OCI-LY7 (cell line): ENCODE data around the gene S100A4. TPM values are rescaled to one million over a fixed set of nuclear protein-coding genes. Genes with fewer than 3 reads are reported as not detected.

Experiments used
- BruUV-seq: library from RNA; stranded (reverse); fragments of 400-500 nt; replicated peaks from 2 replicates; lab custom pipeline; 2021; lab: Mats Ljungman, UMichigan
- CTCF ChIA-PET: fragments of 300-600 bp; sonication (Branson Sonifier 250); formaldehyde crosslinking; loops from one replicate; lab custom pipeline; 2022; ENCODE audit warnings: antibody characterized with exemption; ENCODE audit not compliant: unreplicated experiment; lab: Charles Lee
- POLR2A ChIA-PET: fragments of 300-600 bp; sonication (Branson Sonifier 250); formaldehyde crosslinking; loops from one replicate; lab custom pipeline; 2022; ENCODE audit warnings: antibody characterized with exemption; lab: Charles Lee
- DNase-seq: peaks from one replicate; pipeline ENCODE4 v3.0.0-alpha.2; 2015; ENCODE audit warnings: low spot score
- H2AFZ ChIP-seq: fragments of 200-600 bp; sonication (generic), shearing (Covaris generic); 2 replicates; pipeline ENCODE4 v1.6.1; 2014; ENCODE audit warnings: mild to moderate bottlenecking, antibody characterized with exemption, low read length, moderate library complexity
- H3K27ac ChIP-seq: fragments of 200-600 bp; sonication (generic); 2 replicates; pipeline ENCODE4 v1.5.1; 2014; ENCODE audit warnings: mixed run types, low read depth, mild to moderate bottlenecking, moderate library complexity, low read length, inconsistent platforms; ENCODE audit not compliant: poor library complexity, severe bottlenecking
- H3K36me3 ChIP-seq: fragments of 200-600 bp; sonication (generic); 2 replicates; pipeline ENCODE4 v1.6.1; 2014; ENCODE audit warnings: mild to moderate bottlenecking, antibody characterized with exemption, low read length, moderate library complexity, mixed read lengths; ENCODE audit not compliant: insufficient read depth
- H3K4me1 ChIP-seq: fragments of 200-600 bp; sonication (generic); 2 replicates; pipeline ENCODE4 v1.5.1; 2014; ENCODE audit warnings: mild to moderate bottlenecking, low read length; ENCODE audit not compliant: insufficient read depth, poor library complexity, severe bottlenecking
- H3K4me2 ChIP-seq: fragments of 200-600 bp; sonication (generic); 2 replicates; pipeline ENCODE4 v1.6.1; 2014; ENCODE audit warnings: mild to moderate bottlenecking, low read length
- H3K4me3 ChIP-seq: fragments of 200-600 bp; sonication (generic); 2 replicates; pipeline ENCODE4 v1.5.1; 2014; ENCODE audit warnings: mild to moderate bottlenecking, low read depth, low read length; ENCODE audit not compliant: poor library complexity, severe bottlenecking
- H3K79me2 ChIP-seq: fragments of 200-600 bp; sonication (generic); 2 replicates; pipeline ENCODE4 v1.6.1; 2016; ENCODE audit warnings: low read depth, mild to moderate bottlenecking, low read length, moderate library complexity, mixed read lengths; ENCODE audit not compliant: insufficient read depth
- H3K9me2 ChIP-seq: fragments of 200-600 bp; sonication (generic); 2 replicates; pipeline ENCODE4 v1.6.1; 2016; ENCODE audit warnings: mild to moderate bottlenecking, low read length, mixed read lengths; ENCODE audit not compliant: insufficient read depth
- H3K9me3 ChIP-seq: fragments of 200-600 bp; sonication (generic); 2 replicates; pipeline ENCODE4 v1.6.1; 2014; ENCODE audit warnings: mild to moderate bottlenecking, mixed run types, low read length, mixed read lengths
- H4K20me1 ChIP-seq: fragments of 200-600 bp; sonication (generic); 2 replicates; pipeline ENCODE4 v1.6.1; 2014; ENCODE audit warnings: mild to moderate bottlenecking, antibody characterized with exemption, low read length, moderate library complexity, mixed read lengths; ENCODE audit not compliant: insufficient read depth
- EZH2phosphoT487 ChIP-seq: fragments of 200-600 bp; sonication (generic); IDR thresholded peaks from 2 replicates; pipeline ENCODE4 v1.6.1; 2018; ENCODE audit warnings: low read depth, borderline replicate concordance, mild to moderate bottlenecking, mixed run types, antibody characterized with exemption, low read length, moderate library complexity, mixed read lengths
- intact Hi-C: fragments of 100-400 bp; cut with micrococcal nuclease; formaldehyde crosslinking; loops from one replicate; pipeline ENCODE4 v1.10.0; 2022; ENCODE audit not compliant: unreplicated experiment
- total RNA-seq, 2 experiments: library from RNA; depleted of rRNA in 1 of 2; stranded (reverse); fragments of >200 nt in 1 of 2; shearing (Covaris generic) in 1 of 2; gene quantifications; 2 replicates each; pipeline ENCODE4 v1.2.3, GENCODE V29; 2014 to 2022
- TF ChIP-seq, protein P1 (sequence below): fragments of 200-600 bp; sonication (generic); conservative IDR thresholded peaks from 2 replicates; pipeline ENCODE4 v1.5.1; 2014; ENCODE audit warnings: mild to moderate bottlenecking, antibody characterized with exemption, low read length, moderate library complexity, mixed read lengths

S100A4 gene
- total RNA-seq, 2 experiments from 2014 or later: 1.6 to 1.9 TPM

DNA sequence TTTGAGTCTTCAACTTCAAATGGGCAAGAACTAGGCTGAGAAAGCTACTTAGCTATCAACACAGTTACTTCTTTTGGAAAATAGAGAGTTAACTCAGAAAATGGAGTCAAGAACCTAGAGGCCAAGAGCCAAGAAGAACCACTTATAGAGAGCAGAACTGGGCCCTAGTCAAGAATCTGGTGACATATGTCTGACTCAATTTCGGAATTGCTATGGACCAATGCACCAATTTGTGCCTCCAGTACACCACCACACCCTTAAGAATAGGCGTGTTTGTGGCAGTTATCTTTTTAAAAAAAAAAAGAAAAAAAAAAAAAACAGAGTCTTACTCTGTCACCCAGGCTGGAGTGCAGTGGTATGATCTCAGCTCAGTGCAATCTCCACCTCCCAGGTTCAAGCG is 12.3 kb upstream of the S100A4 start:
- Histone ChIP-seq H3K9me2 (no peaks in the 10 kb centered on the region), H3K4me2 (no peak overlapping the region), H3K36me3 (no peaks in the 10 kb centered on the region), H3K9me3 (no peaks in the 10 kb centered on the region), H3K4me3 (no peak overlapping the region), H4K20me1 (no peaks in the 10 kb centered on the region), H2AFZ (no peak overlapping the region), H3K27ac (no peak overlapping the region), H3K4me1 (no peaks in the 10 kb centered on the region), H3K79me2 (no peaks in the 10 kb centered on the region)
- POLR2A ChIA-PET: interaction anchor here (0.6 kb wide), 1 partner anchor 35 kb away, joined by 3 read pairs; no protein-coding TSS in a partner anchor
- CTCF ChIA-PET: interaction anchor here (0.6 kb wide), 1 partner anchor 683 kb away, joined by 3 read pairs; no protein-coding TSS in a partner anchor
- no peak for DNase-seq
- BruUV-seq: no TSS peak
- intact Hi-C loops: no loop called here
- no peak for TF ChIP-seq EZH2phosphoT487
- TF ChIP-seq, protein P1, sequence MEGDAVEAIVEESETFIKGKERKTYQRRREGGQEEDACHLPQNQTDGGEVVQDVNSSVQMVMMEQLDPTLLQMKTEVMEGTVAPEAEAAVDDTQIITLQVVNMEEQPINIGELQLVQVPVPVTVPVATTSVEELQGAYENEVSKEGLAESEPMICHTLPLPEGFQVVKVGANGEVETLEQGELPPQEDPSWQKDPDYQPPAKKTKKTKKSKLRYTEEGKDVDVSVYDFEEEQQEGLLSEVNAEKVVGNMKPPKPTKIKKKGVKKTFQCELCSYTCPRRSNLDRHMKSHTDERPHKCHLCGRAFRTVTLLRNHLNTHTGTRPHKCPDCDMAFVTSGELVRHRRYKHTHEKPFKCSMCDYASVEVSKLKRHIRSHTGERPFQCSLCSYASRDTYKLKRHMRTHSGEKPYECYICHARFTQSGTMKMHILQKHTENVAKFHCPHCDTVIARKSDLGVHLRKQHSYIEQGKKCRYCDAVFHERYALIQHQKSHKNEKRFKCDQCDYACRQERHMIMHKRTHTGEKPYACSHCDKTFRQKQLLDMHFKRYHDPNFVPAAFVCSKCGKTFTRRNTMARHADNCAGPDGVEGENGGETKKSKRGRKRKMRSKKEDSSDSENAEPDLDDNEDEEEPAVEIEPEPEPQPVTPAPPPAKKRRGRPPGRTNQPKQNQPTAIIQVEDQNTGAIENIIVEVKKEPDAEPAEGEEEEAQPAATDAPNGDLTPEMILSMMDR: no peak

DNA sequence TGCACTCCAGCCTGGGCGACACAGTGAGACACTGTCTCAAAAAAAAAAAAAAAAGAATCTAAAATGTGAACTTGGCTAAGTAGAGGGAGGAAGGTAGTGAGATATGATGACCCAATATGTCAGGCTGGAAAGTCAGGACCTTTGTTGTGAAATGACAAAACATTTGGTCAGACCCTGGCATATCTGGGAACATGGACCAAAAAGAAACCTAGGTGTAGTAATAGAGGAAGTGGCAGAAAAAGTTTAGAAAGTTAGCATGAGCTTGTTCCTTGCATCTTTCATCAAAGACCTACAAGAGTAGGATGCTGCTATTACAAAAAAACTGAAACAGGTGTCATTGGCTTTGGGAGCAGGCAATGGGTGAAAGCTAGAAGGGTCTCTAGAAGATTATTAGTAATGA is 10.7 kb upstream of the S100A4 start:
- no peaks in the 10 kb centered on the region for H3K9me2 ChIP-seq
- no peaks in the 10 kb centered on the region for H3K79me2 ChIP-seq
- H3K36me3 ChIP-seq: no peaks in the 10 kb centered on the region
- no peak overlapping the region for H3K4me3 ChIP-seq
- no peak overlapping the region for H3K4me2 ChIP-seq
- CTCF ChIA-PET: no interaction called here
- no TSS peak for BruUV-seq
- no peaks in the 10 kb centered on the region for H3K9me3 ChIP-seq
- H4K20me1 ChIP-seq: no peaks in the 10 kb centered on the region
- no peak for DNase-seq
- no peak overlapping the region for H2AFZ ChIP-seq
- POLR2A ChIA-PET: interaction anchor here (0.7 kb wide), 2 partner anchors 100 to 836 kb away, joined by 3 read pairs; no protein-coding TSS in a partner anchor
- TF ChIP-seq, protein P1: no peak
- TF ChIP-seq EZH2phosphoT487: no peak
- no peaks in the 10 kb centered on the region for H3K4me1 ChIP-seq
- intact Hi-C loops: no loop called here
- H3K27ac ChIP-seq: no peak overlapping the region

DNA sequence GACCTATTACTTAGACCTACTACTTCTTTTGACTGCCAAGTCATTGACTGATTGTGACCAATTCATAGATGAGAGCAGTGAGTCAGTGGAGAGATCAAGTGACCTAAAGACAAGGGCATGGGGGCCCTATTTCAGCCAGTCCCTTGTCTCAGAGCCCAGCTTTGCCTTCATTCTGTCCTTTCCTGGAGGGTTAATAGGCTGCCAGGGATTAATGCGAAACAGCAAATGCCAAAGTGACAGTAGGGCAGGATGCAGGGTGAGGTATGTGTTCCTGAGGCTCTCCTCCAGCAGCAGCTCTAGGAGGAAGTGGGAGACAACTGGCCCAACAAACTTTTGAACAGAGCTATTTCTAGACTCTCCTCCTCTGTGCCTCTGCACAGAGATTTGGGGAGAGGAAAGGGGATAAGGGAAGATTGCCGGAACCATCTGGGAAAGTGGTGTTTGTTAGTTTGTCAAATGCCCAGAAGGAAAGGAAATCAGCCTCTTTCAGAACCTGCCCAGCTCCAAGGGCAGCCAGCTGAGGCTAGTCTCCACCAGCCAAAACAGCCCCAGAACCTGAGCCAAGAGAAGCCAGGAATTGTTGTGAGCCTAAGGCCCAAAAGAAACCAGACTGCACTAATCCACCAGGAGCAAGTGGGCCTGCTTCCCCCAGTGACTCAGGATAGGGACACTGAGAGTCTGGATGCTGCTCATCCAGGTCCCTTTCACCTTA is 8.4 kb upstream of the S100A4 start:
- intact Hi-C loops: no loop called here
- H3K4me3 ChIP-seq: no peak overlapping the region
- no peaks in the 10 kb centered on the region for H3K36me3 ChIP-seq
- no peaks in the 10 kb centered on the region for H3K79me2 ChIP-seq
- H3K27ac ChIP-seq: no peak overlapping the region
- no TSS peak for BruUV-seq
- H4K20me1 ChIP-seq: no peaks in the 10 kb centered on the region
- POLR2A ChIA-PET: interaction anchor here (0.6 kb wide), 1 partner anchor 212 kb away, joined by 5 read pairs; no protein-coding TSS in a partner anchor
- H3K4me1 ChIP-seq: no peaks in the 10 kb centered on the region
- no peak overlapping the region for H2AFZ ChIP-seq
- H3K9me2 ChIP-seq: no peaks in the 10 kb centered on the region
- H3K9me3 ChIP-seq: no peaks in the 10 kb centered on the region
- CTCF ChIA-PET: no interaction called here
- no peak for DNase-seq
- TF ChIP-seq, protein P1: no peak
- H3K4me2 ChIP-seq: no peak overlapping the region
